Inflammatory macrophage treated with lipopolysaccharide for 1 hour (primary cell): ENCODE data around the gene SLC25A39.
"Not testable (repeated sequence)": the region's sequence is repeated elsewhere in the genome, so short reads cannot be mapped to it uniquely, and the experiment has no call there.

Experiments used
- DNase-seq, 2 donors: peaks; one replicate each; pipeline ENCODE4 v3.0.0-alpha.2; 2020 to 2022

SLC25A39 gene, protein sequence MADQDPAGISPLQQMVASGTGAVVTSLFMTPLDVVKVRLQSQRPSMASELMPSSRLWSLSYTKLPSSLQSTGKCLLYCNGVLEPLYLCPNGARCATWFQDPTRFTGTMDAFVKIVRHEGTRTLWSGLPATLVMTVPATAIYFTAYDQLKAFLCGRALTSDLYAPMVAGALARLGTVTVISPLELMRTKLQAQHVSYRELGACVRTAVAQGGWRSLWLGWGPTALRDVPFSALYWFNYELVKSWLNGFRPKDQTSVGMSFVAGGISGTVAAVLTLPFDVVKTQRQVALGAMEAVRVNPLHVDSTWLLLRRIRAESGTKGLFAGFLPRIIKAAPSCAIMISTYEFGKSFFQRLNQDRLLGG

DNA sequence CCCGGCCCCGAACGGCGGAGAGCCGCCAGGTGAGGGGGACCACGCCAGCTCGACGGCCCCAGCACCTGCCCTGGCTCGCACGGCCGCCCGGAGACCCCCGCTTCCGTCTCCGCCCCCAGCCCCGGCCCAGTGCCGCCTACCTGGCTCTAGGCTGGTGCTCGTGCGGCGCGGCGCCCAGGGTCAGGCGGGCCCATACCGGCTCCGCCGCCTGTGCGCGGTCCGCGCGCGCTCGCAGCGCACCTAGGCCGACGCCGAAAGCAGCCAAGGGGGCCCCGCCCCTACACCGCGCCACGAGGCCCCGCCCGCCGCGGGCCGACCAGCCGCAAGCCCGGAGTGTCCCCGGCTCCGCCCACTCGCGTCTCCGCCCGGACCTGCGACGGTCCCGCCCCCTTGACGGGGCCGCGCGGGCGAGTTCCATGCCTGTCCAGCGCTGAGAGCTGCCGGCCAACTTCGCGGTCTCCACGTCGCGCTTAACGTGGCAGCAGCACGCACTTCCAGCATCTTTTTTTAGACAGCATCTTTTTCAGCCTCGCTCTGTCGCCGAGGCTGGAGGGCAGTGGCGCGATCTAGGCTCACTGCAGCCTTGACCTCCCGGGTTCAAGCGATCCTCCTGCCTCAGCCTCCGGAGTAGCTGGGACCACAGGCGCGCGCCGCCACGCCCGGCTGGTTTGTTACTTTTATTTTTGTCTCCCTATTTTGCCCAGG is at the start of gene SLC25A39:
Gene SLC25A39, minus strand, starts transcription at position 253 of the 705 bp plus-strand sequence. CDS start 1,261 bp downstream, outside the sequence.
- DNase-seq, result peak; percentile 90 to 96

GRCh38 chr17:44372036-44372435 is 47.4 kb upstream of the SLC25A39 start:
- no peak for DNase-seq

- not testable (repeated sequence) for DNase-seq
Observed at GRCh38 chr17:44369414-44370023, 44.9 kb upstream of the SLC25A39 start.

- DNase-seq, result not testable (repeated sequence)
Observed at GRCh38 chr17:44368391-44369243, 44.0 kb upstream of the SLC25A39 start.

DNA sequence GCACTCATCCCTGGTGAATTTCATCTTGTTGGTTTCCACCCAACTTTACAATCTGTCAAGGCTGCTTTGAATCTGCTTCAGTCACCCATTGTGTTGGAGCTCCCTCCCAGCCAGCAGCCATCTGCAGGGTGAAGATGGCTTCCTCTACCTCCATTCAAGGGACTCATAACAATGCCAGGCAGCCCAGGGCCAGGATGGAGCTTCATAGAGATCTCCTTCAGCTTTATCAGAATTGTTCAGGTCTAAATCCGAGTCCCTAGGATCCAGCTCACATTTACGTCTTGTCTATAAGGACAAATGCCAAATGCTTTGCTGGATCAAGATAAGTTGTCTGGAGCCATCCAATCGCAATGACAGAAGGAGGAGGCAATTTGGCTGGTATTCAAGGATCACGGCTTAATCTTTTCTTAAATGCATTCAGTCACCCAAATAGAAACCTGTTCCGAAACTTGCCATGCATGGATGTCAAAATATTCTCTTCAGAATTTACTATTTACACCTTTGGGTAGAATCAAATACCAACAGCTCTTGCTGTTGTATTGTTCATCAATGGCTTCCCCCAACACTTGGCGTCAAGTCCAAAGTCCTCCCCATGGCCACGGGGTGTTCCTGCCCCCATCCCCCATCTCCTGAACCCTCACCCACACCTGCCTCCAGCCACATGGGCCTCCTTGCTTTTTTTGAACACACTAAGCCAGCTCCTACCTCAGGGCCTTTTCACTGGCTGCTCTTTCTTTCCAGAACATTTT is 42.8 kb upstream of the SLC25A39 start:
- no peak for DNase-seq

DNA sequence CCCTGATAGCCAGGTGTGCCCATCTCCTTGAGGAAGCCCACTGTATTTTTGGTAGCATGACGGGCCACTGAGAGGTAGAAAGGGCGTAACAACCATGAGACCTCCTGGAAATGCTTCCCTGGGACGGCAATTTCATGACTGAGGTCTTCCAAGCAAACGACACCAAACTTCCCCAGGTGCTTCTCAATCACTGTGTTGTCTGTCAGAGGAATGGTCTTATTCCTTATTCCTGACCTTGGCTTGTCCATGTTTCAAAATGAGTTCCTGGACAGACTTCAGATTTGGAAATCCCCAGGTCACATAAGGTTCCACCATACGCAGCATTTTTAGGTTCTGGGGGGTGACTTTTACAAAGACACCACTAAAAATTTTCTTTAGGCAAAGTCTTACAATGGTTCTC is 40.4 kb upstream of the SLC25A39 start:
- not testable (repeated sequence) for DNase-seq

- peak in 1 of 2 donors; percentile 73 for DNase-seq
Observed at GRCh38 chr17:44363613-44364159, 39.1 kb upstream of the SLC25A39 start, which contains the start of gene FAM171A2. FAM171A2 (minus strand) TSS chr17:44363853; CDS start chr17:44363714, 139 bp downstream.

- no peak for DNase-seq
Observed at GRCh38 chr17:44362949-44363612, 38.5 kb upstream of the SLC25A39 start.

DNA sequence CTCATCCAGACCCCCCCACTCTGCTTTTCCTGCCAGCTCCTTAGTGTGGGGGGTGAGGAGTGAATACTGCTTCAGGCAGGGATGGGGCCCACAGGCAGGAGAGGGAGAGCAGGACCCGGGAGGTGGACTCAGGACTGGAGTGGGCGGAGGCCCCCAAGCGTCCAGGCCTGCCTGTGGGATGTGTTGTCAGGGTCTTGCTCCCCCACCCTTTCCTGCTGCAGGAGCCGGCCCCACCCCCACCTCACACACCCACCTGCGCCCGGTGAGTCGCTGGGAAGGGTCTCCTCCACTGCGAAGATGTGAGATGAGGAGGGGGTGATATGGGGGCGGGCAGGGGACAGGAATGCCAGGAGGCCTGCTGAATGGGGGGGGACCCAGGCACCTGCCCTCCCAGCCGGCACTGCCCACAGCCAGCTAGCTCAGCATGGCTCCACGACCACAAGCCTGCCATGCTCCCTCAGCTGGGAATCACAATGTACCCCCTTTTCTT is 37.9 kb upstream of the SLC25A39 start:
- DNase-seq, result no peak

GRCh38 chr17:44361292-44362260 is 37.0 kb upstream of the SLC25A39 start:
- no peak for DNase-seq

DNA sequence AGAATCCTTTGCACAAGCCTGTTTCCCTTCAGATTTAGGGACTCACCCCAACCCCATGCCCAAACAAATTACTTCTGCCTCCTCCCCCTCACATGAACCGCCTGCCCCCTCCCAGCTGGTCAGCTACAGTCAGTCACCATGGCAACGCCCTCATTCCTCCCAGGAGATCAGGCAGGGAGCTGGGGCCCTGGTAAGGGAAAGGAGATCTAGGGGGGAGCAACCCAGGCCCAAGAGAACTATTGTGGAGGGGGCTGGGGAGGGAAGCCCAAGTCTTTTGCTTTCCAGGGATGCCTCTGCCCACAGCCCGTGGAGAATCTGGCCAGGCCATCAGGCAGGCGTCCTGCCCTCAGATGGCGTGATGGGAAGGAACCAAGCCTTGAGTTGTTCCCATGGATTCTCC is 36.2 kb upstream of the SLC25A39 start:
- DNase-seq, result no peak

GRCh38 chr17:44360144-44360533 is 35.5 kb upstream of the SLC25A39 start:
- DNase-seq, result no peak

DNA sequence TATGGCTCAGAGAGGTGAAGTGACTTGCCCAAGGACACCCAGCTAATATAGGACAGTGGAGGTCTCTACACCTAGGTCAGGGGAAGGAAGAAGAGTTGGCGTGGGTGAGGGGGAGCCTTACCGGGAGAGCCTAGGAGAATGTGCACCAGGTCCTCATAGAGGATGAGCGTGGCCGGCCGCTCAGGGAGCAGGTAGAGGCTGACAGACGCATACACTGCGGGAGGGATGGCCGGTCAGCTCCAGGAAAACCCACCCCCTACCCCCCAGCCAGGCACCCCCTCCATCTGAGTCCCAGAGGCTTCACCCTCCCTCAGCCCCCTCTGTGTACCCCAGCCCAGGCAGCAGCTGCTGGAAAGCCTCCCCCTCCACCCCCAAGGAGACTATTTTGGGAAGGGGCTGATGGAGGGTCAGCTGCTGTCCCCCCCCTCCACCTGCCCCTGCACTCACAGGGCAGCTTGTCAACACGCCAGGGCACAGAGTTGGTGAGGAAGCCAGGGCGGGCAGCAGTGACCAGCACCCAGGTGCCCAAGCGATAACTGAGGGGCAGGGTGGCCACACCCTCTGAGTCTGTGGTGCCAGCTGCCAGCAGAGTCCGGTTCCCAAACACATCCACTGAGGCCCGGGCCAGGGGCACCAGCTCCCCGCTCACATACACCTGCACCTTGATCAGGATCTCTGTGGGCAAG is 35.0 kb upstream of the SLC25A39 start:
- no peak for DNase-seq

DNA sequence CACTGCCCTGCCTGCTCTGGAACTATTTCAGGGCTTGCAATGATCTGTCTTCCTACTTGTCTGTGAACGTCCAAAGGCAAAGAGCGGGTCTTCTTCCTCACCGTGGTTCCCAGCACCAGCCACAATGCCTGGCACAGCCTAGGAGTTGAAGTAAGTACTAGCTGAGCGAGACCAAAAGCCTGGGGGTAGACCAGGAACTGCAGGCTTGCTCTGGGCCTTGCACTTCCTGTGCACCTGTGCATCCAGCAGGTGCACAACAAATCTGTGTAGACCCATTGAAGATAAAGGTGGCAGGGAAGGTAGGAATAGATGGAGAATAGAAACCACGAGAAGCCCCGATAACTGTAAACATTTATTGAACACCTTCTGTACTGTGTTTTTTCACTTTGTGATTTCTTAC is 34.4 kb upstream of the SLC25A39 start:
- DNase-seq, result no peak

DNA sequence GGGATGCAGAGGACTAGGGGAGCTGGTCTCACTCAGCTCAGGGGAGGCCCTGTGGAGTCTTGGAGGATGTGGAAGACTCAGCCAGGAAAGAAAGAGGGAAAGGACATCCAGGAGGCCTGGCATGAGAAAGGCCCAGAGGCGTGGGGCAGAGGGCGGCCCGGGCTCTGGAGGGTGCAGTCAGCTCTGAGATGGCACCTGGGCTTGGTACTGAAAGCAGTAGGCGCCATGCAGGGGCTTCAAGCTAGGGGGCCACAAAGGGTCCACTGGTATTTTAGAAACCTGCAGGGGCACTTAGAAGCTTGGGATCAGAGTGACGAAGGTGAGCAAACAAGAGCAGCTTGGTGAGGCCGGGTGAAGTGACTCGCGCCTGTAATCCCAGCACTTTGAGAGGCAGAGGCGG is 33.4 kb upstream of the SLC25A39 start:
- no peak for DNase-seq

GRCh38 chr17:44356241-44356640 is 31.6 kb upstream of the SLC25A39 start:
- DNase-seq, result no peak

GRCh38 chr17:44355642-44356099 is 31.0 kb upstream of the SLC25A39 start:
- no peak for DNase-seq

DNA sequence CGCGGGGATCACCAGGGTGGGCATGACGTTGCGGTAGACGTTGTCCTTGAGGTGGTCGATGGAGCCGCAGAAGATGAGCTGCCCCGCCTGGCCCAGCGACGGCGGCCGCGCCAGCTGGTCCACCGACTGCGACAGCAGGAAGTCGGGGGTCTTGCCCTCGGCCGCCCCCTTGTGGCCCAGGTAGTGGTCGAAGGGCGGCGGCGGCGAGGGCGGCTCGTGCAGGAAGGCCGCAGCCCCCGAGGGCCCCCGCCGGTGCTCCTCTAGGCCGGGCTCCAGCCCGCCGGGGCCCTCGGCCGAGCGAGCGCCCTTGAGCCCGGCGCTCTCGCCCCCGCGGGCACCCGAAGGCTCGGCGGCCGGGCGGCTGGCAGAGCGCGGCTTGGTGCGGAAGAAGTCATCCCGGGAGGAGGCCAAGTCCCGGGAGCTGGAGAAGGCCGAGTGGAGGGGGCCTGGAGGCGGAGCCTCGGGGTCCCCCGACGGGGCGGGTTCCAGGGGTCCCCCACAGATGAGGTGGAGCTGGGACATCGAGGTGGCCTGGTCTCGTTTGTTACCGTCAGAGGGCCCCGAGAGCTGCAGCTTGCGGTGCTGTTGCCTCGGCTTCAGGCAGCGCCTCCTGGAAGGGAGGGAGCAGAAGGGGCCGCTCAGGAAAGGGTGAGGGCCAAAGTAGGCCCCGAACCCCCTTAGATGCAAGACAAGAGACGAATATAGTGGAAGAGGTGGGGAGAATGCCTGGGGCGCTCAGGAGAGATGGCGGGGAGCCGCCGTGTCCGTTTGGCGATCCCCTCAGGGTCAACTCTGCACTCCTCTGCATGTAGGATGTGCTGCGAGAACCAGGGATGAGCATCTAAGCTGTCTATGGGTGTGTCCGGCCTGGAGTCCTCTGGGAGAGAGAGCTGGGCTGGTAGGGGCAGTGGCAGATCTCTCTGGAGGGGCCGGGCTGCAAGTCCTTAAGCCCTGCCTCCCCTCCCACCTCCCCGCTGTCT is 30.2 kb upstream of the SLC25A39 start:
- no peak for DNase-seq
